H1 (cell line): ENCODE data around the gene DOCK11. TPM values are rescaled to one million over a fixed set of nuclear protein-coding genes. Genes with fewer than 3 reads are reported as not detected.

Experiments
- polyA plus RNA-seq, 7 experiments: library from polyadenylated mRNA; depleted of rRNA in 3 of 7; stranded (reverse) in 5 of 7; unstranded in 2 of 7; fragments of >200 nt in 5 of 7; fragments of 200-250 nt in 2 of 7; gene quantifications; 1 replicate in 5 of 7; 2 replicates in 1 of 7; 4 replicates in 1 of 7; pipeline versions ENCODE4 v1.2.1 to v1.2.3, GENCODE V29; 2011 to 2013; ENCODE audit warnings: missing spikeins in 2 of 7, mixed read lengths in 2 of 7
- total RNA-seq: library from RNA; stranded (reverse); fragmentation: NEBNext Ultra II Directional; extraction: Animal tissue kit (Norgen Biotek cat#: 25700); gene quantifications from 2 replicates; pipeline ENCODE4 v1.2.1, GENCODE V29; 2021
- TF ChIP-seq, protein P1 (sequence below), 3 experiments: IDR thresholded peaks; 1 replicate in 2 of 3; 2 replicates in 1 of 3; pipeline versions ENCODE4 v1.5.1 to v1.6.1; 2011; ENCODE audit warnings: low read length in 3 of 3, mild to moderate bottlenecking in 3 of 3, inconsistent platforms in 2 of 3, low read depth in 1 of 3, moderate library complexity in 1 of 3; ENCODE audit not compliant: insufficient read depth in 1 of 3; ENCODE audit errors: control extremely low read depth in 1 of 3

The DOCK11 gene
- total and polyA plus RNA-seq, 2 of the 8 experiments (the other 6 are each of a cell fraction or from before 2014, with no cell fraction given): 4.9 to 12.0 TPM

DNA sequence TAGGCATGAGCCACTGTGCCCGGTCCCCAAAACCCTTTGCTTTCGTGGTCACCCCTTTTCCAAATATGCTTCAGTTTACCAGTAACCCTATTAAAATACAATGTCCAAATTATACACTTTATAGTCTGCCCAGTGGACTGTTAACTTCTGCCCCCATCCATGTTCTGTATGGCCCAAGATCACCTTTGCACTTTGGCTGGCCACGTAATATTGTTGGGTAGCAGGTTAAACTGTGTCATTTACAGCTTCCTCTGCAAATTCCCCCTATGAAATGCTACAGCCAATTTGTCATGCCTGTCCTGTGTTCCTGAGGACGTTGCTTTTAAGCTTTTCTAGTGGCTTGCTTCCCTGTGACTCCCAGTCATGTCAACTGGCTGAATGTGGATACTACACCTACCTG is 130.7 kb downstream of the DOCK11 start (continued):
- TF ChIP-seq, protein P1, sequence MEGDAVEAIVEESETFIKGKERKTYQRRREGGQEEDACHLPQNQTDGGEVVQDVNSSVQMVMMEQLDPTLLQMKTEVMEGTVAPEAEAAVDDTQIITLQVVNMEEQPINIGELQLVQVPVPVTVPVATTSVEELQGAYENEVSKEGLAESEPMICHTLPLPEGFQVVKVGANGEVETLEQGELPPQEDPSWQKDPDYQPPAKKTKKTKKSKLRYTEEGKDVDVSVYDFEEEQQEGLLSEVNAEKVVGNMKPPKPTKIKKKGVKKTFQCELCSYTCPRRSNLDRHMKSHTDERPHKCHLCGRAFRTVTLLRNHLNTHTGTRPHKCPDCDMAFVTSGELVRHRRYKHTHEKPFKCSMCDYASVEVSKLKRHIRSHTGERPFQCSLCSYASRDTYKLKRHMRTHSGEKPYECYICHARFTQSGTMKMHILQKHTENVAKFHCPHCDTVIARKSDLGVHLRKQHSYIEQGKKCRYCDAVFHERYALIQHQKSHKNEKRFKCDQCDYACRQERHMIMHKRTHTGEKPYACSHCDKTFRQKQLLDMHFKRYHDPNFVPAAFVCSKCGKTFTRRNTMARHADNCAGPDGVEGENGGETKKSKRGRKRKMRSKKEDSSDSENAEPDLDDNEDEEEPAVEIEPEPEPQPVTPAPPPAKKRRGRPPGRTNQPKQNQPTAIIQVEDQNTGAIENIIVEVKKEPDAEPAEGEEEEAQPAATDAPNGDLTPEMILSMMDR (IDR thresholded peaks at IDR 0.05; ENCODE audit: control extremely low read depth in 1 of 3, insufficient read depth in 1 of 3, low read depth in 1 of 3, low read length in 3 of 3): no peak
